HG02870 (cell line): Measurements from ENCODE around the gene CALM1.

Source experiments
- ATAC-seq: cut with Tn5 transposase; IDR thresholded peaks from one replicate; pipeline ENCODE4 v1.9.1; 2021; ENCODE audit warnings: mild to moderate bottlenecking, moderate library complexity; ENCODE audit not compliant: unreplicated experiment

Gene CALM1

DNA sequence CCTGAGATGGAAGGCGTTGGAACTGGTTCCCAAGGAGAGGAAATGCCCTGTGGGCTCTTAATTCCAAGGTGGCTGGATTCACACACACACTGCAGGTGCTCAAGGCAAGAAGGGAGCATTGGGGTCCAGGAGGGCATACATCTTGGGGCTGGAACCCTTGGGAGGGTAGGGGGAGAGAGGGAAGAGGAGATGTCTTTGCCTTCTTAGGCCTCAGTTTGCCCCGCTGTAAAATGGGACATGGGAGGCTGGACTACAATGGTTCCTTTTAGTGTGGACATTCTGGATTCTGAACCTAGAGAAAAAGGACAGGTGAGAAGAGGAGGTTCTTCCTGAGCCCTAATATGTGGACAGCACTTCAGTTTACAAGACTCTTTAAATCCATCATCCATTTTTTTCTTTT lies 43.8 kb downstream of the CALM1 start:
- no peak for ATAC-seq

- no peak for ATAC-seq
Observed at GRCh38 chr14:90442388-90442787, 45.6 kb downstream of the CALM1 start.

- no peak for ATAC-seq
Observed at GRCh38 chr14:90443161-90444076, 46.6 kb downstream of the CALM1 start.

GRCh38 chr14:90444077-90444696 lies 47.4 kb downstream of the CALM1 start:
- no peak for ATAC-seq

DNA sequence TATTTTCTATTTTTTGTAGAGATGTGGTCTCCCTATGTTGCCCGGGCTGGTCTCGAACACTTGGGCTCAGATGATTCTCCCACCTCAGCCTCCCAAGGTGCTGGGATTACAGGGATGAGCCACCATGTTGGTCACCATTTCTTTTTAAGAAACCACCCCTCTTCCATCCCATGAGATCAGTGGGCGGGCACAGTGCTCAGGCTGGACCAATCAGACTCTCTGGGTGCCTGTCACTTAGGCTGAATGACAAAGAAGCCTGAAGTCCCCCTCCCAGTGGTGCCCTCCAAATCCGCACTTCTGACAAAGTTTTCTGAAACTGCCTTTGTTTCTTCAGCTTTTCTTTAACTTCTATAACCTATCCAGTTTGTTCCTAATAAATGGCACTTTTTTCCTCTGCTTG lies 48.2 kb downstream of the CALM1 start:
- ATAC-seq = no peak

DNA sequence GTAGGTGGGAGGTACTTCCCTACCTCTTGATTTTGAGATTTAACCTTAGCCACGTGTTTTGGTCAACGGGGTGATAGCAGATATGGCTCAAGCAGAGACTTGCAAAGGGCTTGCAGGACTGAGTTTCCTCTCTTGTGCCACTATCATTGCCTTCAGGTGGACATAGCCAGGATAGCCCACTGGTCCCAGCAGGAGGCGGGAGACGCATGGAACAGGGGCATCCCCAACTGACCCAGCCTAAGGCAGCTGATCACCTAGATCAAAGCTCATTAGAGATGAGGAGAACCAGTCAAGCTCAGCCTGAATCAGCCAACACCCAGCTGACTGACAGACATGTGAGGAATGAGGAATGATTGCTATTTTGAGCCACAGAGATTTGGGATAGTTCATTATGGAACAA lies 49.6 kb downstream of the CALM1 start:
- no peak for ATAC-seq

GRCh38 chr14:90447720-90448497 lies 51.1 kb downstream of the CALM1 start:
- no peak for ATAC-seq

DNA sequence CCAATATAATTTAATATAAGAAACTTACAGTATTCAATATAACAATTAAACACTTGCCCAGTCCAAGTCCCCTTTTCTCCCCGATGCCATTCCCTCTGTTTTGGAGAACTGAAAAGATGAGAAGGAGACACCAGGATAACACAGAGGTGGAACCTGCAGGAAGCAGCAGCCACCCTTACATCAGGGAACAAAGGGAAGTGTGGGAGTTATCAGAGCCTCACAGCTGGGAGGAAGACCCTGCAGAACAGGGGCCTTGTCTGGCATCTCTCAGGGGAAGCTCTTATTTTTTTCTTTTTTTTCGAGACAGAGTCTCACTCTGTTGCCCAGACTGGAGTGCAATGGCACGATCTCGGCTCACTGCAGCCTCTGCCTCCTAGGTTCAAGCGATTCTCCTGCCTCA lies 52.6 kb downstream of the CALM1 start:
- ATAC-seq = no peak

GRCh38 chr14:90450151-90450550 lies 53.3 kb downstream of the CALM1 start:
- ATAC-seq = no peak

GRCh38 chr14:90450667-90451066 lies 53.8 kb downstream of the CALM1 start:
- ATAC-seq = no peak

DNA sequence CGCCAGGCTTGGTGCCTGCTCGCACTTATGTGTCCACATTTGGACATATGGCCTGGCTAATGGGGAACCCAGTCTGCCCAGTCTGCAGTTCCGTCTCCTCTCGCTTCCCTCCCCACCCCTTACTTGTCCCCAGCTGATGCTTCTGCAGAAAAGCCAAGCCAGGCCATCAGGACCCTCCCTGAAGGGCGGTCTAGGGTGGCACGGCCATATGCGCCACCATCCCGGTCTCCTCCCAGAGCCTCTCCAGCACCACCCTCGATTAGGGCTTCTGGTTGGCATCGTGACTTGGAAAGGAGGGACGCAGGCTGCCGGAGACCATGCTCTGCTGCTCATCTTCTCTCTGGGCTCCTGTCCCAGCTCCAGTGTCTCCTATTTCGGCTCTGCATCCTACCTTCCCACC lies 54.6 kb downstream of the CALM1 start:
- ATAC-seq = no peak

- ATAC-seq = peak; percentile 22
Observed at GRCh38 chr14:90451961-90452360, 55.1 kb downstream of the CALM1 start.

DNA sequence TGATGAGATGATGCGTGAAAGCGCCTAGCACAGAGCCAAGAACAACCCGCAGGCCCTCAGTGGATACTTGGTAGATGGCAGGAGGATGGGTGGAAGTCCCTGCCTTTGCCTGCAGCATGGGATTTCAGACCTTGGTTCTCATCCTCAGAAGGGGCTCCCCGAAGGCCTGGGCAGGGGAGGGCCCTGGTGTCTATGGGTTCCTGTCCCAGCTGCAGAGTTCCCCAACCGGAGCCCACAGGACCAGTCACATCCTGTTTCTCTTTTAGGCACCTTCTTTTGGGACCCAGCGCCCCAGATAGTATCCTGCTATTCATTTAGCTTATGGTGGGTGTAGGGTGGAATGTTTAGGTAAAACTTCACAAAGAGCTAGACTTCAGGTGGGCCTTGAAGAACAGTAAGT lies 55.5 kb downstream of the CALM1 start:
- ATAC-seq = peak; percentile 40

GRCh38 chr14:90453401-90453951 lies 56.6 kb downstream of the CALM1 start:
- no peak for ATAC-seq

GRCh38 chr14:90454041-90455000 lies 57.5 kb downstream of the CALM1 start:
- ATAC-seq = no peak

DNA sequence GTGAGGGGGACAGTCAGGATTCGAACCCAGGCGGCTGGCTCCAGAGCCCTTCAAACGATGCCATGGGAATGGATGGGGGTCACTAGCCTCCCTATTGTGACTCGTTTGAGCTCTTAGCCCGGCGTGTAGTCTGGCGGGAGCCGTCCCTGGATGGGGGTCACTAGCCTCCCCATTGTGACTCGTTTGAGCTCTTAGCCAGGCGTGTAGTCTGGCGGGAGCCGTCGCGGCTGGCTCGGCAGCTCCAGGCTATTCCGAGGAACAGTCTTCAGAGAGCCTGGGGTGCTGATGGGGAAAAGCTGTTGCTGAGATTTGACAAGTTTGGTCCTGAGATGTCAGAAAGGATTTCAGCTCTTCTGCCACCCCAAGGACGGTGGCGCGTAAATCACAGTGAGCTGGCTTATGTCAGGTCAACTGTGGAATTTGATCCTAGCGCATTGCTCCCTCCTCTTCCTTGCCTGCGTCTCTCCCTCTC lies 58.3 kb downstream of the CALM1 start:
- ATAC-seq = no peak

DNA sequence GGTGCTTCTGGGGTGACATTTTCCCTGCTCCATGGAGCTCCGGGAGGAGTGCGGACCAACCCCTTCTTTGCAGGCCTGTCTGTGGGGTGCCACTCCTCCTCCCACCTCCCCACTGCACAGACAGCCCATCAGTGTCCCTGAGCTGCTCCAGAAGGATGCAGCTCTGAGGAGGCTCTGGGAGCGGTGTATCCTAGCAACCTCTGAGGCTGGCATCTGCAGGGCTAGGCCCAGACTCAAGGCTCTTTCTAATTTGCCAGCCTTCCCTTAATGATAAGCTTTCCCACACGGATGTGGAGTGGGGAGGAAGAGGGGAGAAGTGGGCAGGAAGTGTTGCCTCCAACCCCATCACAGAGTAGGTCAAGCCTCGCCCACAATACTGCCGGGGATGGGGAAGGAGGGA lies 59.7 kb downstream of the CALM1 start:
- no peak for ATAC-seq

- ATAC-seq = no peak
Observed at GRCh38 chr14:90457186-90457585, 60.4 kb downstream of the CALM1 start.
